GM20431 (cell line): ENCODE measurements around the gene ULK2.
"Not testable (repeated sequence)": the region's sequence is repeated elsewhere in the genome, so short reads cannot be mapped to it uniquely, and the experiment has no call there.

Source experiments
- in situ Hi-C: fragments of 300-500 bp; cut with MseI, MboI; formaldehyde crosslinking; loops from one replicate; pipeline ENCODE4 v1.15.0; 2020; ENCODE audit warnings: low sequenced_read_pairs; ENCODE audit not compliant: unreplicated experiment

Gene ULK2

DNA sequence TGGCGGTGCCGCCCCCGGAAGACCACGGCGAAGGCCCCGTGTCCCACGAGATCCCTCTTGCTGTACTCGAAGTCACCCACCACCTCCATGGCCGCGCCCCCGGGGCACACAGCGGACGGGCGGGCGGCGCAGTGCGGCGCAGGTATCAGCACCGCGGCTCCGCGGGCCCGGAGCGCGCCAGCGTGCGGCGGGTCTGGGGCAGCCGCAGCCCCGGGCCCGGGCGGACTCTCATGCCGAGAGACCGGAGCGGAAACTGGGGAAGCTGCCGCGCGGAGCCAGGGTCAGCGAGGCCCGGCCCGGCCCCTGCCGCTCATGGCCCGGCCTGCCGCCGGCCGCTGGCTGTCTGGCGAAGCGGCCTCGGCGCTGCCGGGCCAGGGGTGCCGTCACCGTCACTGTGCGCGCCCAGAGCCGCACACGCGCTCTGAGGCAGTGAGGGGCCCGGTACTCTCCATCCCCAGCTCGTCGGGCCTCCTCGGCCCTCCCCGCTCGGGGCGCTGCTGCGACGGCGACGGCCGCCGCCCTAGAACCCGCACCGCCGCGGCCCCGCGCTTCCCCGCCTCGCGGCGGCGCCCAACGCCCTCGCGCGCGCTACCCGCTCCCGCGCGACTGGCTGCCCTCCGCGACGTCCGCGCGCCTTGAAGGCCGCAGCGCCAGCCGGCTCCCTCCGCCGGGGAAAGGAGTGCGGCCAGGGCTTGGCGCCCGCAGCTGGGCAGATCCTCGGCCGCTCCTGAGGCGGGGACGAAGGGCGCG lies at the start of gene ULK2:
Gene ULK2 (minus strand): TSS at position 608 of the 750 bp plus-strand sequence. CDS start 519 bp downstream, at position 89.
- in situ Hi-C loops: no loop called here

DNA sequence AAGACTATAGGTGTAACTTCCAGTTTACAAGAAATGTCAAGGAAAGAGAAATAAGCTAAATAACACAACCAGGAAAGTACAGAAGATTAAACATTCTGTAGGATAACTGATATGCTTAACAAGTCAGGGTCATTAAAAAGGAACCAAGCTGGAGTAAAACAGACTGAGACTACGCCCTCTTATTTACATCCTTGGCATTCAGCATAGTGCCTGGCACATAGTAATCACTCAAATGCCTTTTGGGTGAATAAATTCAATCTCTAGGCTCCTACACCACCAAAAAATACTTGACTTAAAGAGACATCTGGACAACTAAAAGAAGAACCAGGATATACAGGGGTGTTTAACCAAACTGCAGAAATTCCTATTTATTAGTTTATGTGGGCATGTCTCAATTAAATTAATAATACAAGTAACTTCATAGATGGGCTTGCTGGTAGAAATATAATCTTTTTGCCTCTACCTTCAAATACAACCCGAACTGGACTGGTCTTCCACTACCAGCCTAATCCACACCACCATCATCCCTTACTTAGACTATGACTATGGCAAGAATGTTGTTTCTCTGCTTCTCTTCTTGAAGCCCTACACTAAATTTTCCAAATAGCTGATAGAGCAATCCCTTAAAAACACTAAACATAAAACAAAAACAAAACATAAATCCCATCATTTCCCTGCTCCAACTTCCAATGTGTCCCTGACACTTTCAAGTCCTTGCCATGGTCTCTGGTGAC lies 47.7 kb upstream of the ULK2 start:
- in situ Hi-C loops: no loop called here

DNA sequence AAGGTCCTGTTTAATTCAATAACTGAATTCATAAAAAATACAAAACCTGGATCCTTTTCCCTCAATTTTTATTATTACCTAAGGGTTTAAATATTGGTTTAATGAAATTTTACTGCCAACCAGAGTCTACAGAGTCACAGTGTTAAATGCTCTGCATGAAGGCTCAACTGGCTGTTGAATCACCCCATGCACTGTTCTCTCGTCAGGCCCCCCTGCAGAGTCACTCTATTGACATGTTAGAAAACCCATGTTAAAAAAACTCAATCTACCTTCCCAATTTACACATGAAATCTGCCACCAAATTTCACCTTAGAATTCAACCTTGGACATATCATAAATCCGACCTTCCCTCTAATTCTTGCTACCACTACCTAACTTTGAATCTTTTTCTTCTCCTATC lies 43.3 kb upstream of the ULK2 start:
- in situ Hi-C loops: no loop called here

DNA sequence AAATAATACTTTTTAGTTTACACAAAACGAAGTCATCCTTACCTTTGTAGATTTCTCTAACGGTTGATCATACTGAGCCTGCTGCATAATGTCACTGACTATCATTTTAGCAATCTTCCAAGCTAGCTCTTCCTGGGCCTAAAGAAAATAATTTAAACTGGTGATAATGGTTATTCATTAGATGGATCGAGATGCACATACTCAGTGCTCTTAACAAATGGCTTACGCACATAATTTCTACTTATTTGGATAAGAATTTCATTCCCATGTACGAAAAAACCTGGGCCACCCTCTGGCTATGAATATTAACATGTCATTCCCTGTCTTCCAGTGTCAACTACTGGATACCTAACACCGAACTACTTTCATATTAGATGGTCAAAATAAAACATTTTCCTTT lies 41.4 kb upstream of the ULK2 start:
- in situ Hi-C loops: no loop called here

DNA sequence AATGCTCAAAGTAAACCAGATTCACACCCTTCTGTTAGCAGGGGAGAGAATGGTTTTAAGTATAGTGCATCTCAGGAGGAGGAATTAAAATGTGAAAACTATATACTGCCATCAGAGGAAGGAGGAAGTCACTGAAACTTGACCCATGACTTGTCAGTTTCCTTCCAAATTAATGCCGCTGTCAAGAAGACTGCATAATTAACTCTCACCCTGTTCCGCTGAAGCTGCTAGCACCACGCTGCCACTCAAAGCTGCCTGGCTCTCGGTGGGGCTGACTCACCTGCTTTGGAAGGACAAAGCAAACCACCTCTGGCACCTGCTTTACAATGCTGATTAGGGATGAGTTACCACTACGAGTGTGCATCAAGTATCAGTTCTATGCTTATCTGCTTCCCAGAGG lies 37.8 kb upstream of the ULK2 start:
- in situ Hi-C loops: no loop called here

DNA sequence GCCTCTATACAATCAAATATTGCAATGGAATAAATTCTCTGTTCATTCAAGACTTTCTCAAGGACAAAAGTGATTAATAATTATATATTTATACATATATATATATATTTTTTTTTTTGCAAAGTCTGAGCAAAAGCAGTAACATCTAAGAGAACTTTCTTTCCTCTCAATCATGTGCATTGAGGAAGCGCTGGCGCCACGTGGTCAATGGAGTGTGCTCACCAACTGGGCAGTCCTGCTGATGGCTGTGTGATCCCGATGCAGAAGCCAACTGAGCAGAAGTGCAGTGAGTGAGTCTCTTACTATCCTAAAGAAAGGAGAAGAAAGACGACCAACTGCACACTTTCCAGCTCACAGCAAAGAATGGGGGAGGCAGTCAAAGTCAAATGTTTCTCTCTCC lies 37.2 kb upstream of the ULK2 start:
- in situ Hi-C loops: no loop called here

DNA sequence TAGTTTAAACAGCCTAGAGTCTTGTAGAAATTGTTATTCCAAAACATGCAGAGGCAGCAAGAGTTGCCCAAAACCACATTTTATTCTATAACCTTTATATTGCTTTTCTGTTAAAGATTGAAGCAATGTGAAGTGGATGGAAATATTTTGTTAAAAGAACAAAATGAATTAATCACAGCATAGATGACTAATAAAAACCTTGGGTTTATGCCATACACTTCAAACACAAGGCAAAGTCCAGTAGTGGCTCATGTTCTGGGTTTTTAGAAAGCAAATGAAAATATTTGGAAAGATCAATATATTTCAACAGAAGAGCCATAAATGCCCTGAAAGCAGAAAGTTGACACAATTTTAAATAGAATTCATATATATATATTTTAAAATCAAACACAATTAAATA lies 36.7 kb upstream of the ULK2 start:
- in situ Hi-C loops: no loop called here

DNA sequence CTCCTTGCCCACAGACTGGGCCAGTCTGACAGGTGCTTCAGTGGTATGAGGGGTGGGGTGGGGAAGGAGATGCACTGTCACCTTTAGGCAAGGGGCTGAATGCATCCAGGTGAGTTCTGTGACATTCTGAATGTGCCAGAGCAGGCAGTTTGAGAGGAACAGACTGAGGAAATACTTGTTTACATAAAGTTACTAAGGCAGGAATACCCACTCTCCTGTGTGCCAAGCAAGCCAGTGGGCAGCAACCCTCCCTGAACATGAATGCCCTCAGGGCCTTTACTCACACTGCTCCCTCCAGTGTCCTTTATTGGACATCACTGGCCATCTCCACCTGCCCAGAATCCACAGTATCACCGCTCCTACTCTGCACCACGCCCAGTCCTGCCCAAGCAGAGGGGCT lies 33.1 kb upstream of the ULK2 start:
- in situ Hi-C loops: no loop called here

DNA sequence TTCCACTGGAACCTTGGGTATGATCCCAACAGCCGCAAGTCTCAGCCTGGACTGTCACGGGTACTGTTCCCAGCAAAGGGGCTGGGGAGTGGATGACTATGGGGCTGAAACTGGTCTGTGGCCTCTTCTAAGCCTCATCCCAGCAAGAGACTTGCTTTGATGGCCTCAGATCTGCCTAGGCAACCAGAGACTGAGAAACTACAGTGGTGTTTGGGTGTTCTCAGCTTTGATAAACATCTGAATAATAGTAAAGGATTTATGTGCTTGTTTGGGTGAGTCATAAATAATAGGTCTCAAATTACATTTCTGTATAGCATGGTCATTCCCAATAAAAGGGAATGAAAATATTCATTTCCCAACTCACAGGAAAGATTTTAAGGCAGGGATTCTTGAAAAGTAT lies 30.2 kb upstream of the ULK2 start:
- in situ Hi-C loops: no loop called here

DNA sequence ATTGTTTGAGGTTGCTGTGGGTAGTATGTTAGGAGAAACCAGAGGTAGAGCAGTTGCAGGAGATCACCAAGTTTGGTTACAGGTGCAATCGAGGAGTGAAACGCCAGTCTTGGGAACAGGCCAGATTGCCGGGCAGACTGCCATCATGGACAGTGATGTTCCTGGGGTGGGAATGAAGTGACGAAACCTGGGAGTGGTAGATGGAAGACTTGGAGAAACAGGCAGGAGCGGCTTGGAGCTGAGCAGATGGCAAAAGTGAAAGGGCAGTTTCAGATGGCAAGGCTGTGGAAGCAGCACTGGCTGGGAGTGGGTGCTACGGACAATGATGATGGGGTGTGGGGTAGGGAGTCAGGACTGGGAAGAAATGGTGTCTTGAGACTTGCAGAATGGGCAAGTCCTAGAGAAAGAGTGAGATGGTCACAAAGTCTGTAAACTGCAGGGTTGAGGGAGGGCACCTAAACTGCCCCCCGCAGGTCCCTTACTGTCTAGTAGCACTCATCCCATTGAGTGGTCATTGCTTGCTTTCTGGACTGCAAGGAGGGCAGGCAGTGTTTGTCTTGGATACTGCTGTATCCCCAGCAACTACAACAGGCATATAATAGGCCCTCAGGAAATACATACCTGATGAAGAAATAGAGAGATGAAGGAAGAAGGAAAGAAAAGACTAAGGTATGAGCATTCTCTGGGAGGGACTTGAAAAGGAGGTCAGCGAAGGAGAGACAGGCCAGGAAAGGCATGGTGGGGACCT lies 29.5 kb upstream of the ULK2 start:
- in situ Hi-C loops: no loop called here

DNA sequence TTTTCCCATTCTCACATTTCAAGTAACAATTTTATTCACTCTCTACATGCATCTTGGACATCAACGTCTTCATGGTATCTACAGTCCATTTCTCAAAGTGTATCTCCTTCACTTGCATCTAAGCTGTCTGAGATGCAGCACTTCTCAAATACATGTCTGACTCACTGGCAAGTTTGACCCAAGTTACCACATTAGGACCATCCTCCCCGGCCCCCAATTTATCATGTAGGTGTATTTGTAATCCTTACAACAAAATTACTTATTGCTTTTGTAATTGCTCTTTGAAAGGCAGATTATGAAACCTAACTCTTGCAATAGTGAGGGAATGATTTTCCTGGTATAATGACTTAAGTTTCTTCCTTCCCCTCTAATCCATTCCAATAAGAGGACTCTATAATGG lies 28.9 kb upstream of the ULK2 start:
- in situ Hi-C loops: no loop called here

DNA sequence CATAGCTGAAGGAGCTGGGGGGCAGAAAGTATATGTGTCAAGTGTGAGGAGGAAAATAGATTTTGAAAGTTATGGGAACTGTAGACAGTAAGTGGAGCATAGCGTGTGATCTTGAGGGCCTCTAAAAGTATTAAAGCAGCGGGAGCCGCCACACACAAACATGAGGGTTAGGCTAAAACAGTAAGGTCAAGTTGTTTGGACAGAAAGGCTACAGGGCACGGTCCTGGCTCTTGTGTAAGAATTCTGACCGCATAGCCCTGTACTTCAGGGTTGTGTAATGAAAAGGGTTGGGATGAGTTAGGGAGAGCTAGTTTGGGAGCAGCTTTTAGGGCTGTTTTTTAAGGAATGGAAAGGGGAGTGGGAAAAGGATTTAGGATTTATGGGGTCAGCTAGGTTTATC lies 22.8 kb upstream of the ULK2 start:
- in situ Hi-C loops: not testable (repeated sequence)

DNA sequence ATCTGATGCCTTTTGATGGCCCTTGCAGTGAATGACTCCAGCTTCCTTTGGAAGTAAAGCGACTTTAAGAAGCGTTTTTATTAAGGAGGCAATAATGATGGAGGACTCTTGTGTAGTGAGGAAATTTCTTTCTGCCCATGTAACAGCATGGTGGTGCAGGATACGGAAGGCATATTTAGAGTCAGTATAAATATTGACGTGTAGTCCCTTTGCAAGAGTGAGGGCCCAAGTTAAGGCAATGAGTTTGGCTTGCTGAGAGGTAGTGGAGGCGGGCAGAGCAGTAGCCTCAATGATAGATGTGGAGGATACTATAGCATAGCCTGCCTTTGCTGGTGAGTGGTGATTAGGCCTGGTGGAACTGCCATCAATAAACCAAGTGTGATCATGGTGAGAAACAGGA lies 22.3 kb upstream of the ULK2 start:
- in situ Hi-C loops: not testable (repeated sequence)

DNA sequence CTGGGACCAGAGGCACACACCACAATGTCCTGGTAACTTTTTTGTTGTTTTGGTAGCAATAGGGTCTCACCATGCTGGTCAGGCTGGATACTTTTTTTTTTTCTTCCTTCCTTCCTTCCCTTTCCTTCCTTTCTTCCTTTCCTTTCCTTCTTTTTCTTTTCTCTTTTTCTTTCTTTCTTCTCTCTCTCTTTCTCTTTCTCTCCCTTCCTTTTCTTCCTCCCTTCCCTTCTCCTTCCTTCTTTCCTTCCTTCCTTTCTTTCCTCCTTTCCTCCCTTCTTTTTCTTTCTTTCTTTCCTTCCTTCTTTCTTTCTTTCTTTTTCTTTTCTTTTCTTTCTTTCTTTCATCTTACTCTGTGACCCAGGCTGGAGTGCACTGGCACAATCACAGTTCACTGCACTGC lies 18.4 kb upstream of the ULK2 start:
- in situ Hi-C loops: no loop called here

DNA sequence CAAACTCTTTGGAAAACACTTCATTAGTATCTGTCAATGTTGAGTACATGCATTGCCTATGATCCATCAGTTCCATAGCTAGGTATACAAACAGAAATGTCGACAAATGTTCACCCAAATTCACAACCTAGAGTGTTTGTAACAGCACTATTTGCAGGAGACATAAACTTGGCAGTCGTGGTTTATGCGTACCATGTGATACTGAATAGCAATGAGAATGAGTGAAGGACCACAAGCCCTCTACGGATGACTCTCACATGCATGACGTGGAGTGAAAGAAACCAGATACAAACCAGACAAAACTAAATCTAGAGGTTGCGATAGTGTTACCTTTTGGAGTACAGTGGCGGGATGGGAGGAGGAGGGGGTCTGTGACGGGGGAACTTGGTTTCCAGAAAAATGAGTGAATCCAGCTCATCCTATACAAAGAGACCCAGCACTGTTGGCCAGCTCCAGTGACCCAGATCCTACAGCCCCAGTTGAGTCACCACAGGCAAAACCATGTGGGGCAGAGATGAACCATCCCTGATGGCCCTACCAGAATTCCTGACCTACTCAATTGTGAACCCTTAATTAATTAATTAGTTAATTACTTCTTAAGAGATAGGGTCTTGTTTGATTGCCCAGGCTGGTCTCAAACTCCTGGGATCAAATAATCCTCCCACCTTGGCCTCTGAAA lies 15.9 kb upstream of the ULK2 start:
- in situ Hi-C loops: no loop called here

DNA sequence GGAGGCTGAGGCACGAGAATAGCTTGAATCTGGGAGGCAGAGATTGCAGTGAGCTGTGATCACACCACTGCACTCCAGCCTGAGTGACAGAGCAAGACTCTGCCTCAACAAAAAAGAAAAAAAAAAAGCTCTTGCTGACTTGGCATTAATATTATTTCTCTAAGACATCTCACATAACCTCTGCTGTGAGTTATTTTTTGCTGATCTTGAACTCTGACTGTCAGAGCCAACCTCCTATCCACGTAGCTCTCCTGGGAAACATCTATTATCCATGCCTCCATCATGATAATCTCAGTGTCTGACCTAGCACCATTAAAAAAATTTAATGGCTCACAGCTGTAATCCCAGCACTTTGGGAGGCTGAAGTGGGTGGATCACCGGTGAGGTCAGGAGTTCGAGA lies 12.7 kb upstream of the ULK2 start:
- in situ Hi-C loops: no loop called here

DNA sequence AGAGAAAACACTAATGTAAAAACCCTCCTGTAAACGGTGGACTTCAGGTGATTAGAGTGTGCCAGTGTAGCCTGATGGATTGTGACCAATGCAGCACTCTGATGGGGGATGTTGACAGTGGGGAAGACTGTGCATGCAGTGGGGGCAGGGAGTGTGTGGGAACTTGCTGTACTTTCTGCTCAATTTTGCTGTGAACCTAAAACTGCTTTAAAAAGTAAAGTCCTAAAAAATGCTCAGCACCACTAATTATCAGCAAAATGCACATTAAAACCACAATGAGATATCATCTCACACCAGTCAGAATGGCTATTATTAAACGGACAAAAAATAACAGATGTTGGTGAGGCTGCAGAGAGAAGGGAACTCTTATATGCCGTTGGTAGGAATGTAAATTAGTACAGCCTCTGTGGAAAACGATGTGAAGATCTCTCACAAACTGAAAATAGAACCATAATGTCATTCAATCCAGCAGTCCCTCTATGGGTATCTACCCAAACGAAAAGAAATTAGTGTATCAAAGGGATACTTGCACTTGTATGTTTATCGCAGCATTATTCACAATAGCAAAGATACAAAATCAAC lies 9.7 kb upstream of the ULK2 start:
- in situ Hi-C loops: no loop called here

DNA sequence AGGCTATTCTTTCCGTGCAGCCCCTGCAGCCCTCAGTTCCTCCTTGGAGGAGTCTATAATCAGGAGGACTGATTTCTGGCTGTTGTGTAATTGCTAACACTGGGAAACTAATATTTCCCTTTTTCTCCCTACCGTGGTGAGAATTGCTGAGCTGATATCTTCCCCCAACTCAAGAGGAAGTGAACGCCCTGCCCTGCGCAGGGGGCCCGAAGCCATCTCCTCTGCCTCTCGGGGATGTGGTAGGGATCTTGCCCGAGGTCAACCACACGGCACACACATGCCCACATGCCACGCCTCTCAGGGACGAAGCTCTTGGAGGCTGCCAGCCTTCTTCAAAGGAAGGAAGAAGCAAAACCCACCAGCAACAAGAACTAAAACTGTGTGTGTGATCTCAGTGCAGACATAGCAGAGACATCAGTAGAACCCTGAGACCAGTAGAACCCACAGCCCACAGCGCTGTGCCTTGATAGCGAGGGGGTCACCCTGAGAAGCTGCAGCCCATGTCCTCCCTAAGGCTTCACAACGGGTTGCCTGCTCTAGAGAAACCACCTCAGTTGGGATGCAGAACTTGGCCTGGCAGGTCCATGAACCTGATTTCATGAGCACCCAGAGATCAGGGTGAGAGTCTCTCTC lies 8.9 kb upstream of the ULK2 start:
- in situ Hi-C loops: no loop called here

DNA sequence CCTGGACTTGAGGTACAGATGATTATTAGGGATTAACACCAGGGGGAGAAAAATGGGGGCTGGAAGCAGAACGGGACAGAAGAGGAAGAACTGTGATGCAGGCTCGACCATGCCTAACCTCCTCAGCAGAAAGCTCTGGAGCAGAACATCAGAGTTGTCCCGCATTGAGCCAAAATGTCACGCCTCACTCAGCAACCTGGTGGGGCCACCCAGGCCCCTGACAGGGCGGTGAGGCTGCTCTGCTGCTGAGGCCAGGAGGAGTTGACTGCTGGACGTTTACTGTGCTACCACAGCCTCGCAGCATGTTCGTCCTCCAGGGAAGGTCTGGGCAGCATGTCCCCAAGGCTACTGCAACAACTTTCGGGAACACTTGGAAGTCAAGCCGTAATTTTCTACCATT lies 6.5 kb upstream of the ULK2 start:
- in situ Hi-C loops: no loop called here

DNA sequence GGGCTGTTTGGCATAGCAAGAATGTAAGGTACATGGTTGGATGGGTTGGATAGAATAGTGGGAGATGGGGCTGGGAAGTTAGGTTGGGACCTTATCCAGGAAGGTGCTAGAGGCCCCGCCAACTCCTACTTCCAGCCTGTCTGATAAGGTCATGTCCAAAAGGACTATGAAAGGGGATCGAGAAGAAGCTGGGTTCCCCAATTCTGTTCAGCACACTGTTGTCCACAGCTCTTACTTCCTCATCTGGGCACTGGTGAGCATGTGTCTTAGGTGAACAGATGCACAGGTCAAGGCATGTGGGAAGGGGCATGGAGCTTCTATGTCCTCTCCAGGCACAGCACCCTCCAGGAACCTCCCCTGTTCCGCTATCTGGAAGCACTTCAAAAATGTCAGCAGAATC lies 5.6 kb upstream of the ULK2 start:
- in situ Hi-C loops: no loop called here
